Measurements from ENCODE around the gene ARL5C.

- TF ChIP-seq CTCF (IDR thresholded peaks at IDR 0.05; ENCODE audit: insufficient read depth, low read length, poor library complexity, severe bottlenecking) (peak; percentile 31), EZH2phosphoT487 (conservative IDR thresholded peaks at IDR 0.05; ENCODE audit: low read length) (no peak)
These were observed 28.4 kb upstream of the ARL5C start for GRCh38 chr17:39194089-39194984.

Measured in SU-DHL-6 (cell line).